H9 (cell line): ENCODE data around the gene ABCA1. TPM values are rescaled to one million over a fixed set of nuclear protein-coding genes. Genes with fewer than 3 reads are reported as not detected.
"Not testable (repeated sequence)": the region's sequence is repeated elsewhere in the genome, so short reads cannot be mapped to it uniquely, and the experiment has no call there.

Experiments used
- DNase-seq: peaks from one replicate; pipeline ENCODE4 v3.0.0-alpha.2; 2017
- H2AFZ ChIP-seq: one replicate; pipeline ENCODE4 v1.6.1; 2013; ENCODE audit warnings: mild to moderate bottlenecking, low read length, control low read depth, moderate library complexity
- H2AK5ac ChIP-seq: 2 replicates; pipeline ENCODE4 v1.6.1; 2013; ENCODE audit warnings: low read length, control low read depth, mixed read lengths; ENCODE audit not compliant: insufficient read length
- H2BK120ac ChIP-seq: one replicate; pipeline ENCODE4 v1.6.1; 2013; ENCODE audit warnings: low read depth, mild to moderate bottlenecking, low read length, control low read depth, inconsistent platforms; ENCODE audit not compliant: poor library complexity, severe bottlenecking
- H2BK12ac ChIP-seq: 2 replicates; pipeline ENCODE4 v1.6.1; 2013; ENCODE audit warnings: low read length, control low read depth, mixed read lengths, low read depth; ENCODE audit not compliant: insufficient read length
- H2BK15ac ChIP-seq: 2 replicates; pipeline ENCODE4 v1.6.1; 2013; ENCODE audit warnings: low read depth, low read length, control low read depth
- H2BK20ac ChIP-seq: one replicate; pipeline ENCODE4 v1.6.1; 2013; ENCODE audit warnings: low read depth, mild to moderate bottlenecking, low read length, control low read depth, inconsistent platforms; ENCODE audit not compliant: poor library complexity, severe bottlenecking
- H2BK5ac ChIP-seq: 2 replicates; pipeline ENCODE4 v1.6.1; 2013; ENCODE audit warnings: low read length, control low read depth, mixed read lengths; ENCODE audit not compliant: insufficient read length
- H3K14ac ChIP-seq: 2 replicates; pipeline ENCODE4 v1.6.1; 2013; ENCODE audit warnings: low read length, control low read depth; ENCODE audit not compliant: insufficient read depth
- H3K18ac ChIP-seq: 2 replicates; pipeline ENCODE4 v1.6.1; 2013; ENCODE audit warnings: low read depth, mild to moderate bottlenecking, mixed read lengths, low read length, control low read depth; ENCODE audit not compliant: insufficient read length
- H3K23ac ChIP-seq: 2 replicates; pipeline ENCODE4 v1.6.1; 2013; ENCODE audit warnings: low read length, control low read depth, mixed read lengths, low read depth; ENCODE audit not compliant: insufficient read length
- H3K23me2 ChIP-seq: 2 replicates; pipeline ENCODE4 v1.6.1; 2013; ENCODE audit warnings: low read depth, mild to moderate bottlenecking, mixed read lengths, low read length, control low read depth; ENCODE audit not compliant: insufficient read length, poor library complexity, severe bottlenecking
- H3K27ac ChIP-seq: 2 replicates; pipeline ENCODE4 v1.5.1; 2013; ENCODE audit warnings: low read length, control low read depth, mixed read lengths, low read depth; ENCODE audit not compliant: insufficient read length
- H3K27me3 ChIP-seq: 2 replicates; pipeline ENCODE4 v1.6.1; 2013; ENCODE audit warnings: low read length, control low read depth, inconsistent platforms; ENCODE audit not compliant: insufficient read depth
- H3K4ac ChIP-seq: 2 replicates; pipeline ENCODE4 v1.6.1; 2013; ENCODE audit warnings: low read depth, mild to moderate bottlenecking, control low read depth, inconsistent platforms, low read length, moderate library complexity
- H3K4me1 ChIP-seq: 2 replicates; pipeline ENCODE4 v1.6.1; 2013; ENCODE audit warnings: low read length, control low read depth, inconsistent platforms; ENCODE audit not compliant: insufficient read depth
- H3K4me2 ChIP-seq: 2 replicates; pipeline ENCODE4 v1.6.1; 2013; ENCODE audit warnings: low read length, control low read depth, mixed read lengths; ENCODE audit not compliant: insufficient read length, insufficient read depth
- H3K56ac ChIP-seq: 2 replicates; pipeline ENCODE4 v1.6.1; 2013; ENCODE audit warnings: low read depth, mild to moderate bottlenecking, mixed read lengths, low read length, control low read depth; ENCODE audit not compliant: insufficient read length
- H3K79me1 ChIP-seq: 2 replicates; pipeline ENCODE4 v1.6.1; 2013; ENCODE audit warnings: low read depth, mild to moderate bottlenecking, moderate library complexity, low read length, control low read depth, inconsistent platforms; ENCODE audit not compliant: insufficient read depth, poor library complexity, severe bottlenecking
- H3K79me2 ChIP-seq: 2 replicates; pipeline ENCODE4 v1.6.1; 2013; ENCODE audit warnings: low read length, control low read depth, inconsistent platforms; ENCODE audit not compliant: insufficient read depth
- H3K9ac ChIP-seq: 2 replicates; pipeline ENCODE4 v1.6.1; 2013; ENCODE audit warnings: low read length, control low read depth, mixed read lengths; ENCODE audit not compliant: insufficient read length; ENCODE audit errors: extremely low read depth
- H3K9me3 ChIP-seq: one replicate; pipeline ENCODE4 v1.6.1; 2013; ENCODE audit warnings: low read depth, low read length, inconsistent platforms; ENCODE audit not compliant: control insufficient read depth
- H3T11ph ChIP-seq: one replicate; pipeline ENCODE4 v1.6.1; 2013; ENCODE audit warnings: mild to moderate bottlenecking, low read length, control low read depth, inconsistent platforms
- H4K20me1 ChIP-seq: one replicate; pipeline ENCODE4 v1.6.1; 2013; ENCODE audit not compliant: control insufficient read depth, insufficient read length, insufficient read depth
- H4K5ac ChIP-seq: 2 replicates; pipeline ENCODE4 v1.6.1; 2013; ENCODE audit warnings: low read depth, mild to moderate bottlenecking, mixed read lengths, low read length, control low read depth; ENCODE audit not compliant: insufficient read length
- H4K8ac ChIP-seq: replicated peaks from 2 replicates; pipeline ENCODE4 v1.6.1; 2013; ENCODE audit warnings: low read length, control low read depth, mixed read lengths, low read depth; ENCODE audit not compliant: insufficient read length
- H4K91ac ChIP-seq: 2 replicates; pipeline ENCODE4 v1.6.1; 2013; ENCODE audit warnings: low read depth, mild to moderate bottlenecking, moderate library complexity, mixed read lengths, low read length, control low read depth; ENCODE audit not compliant: insufficient read length
- H3K27ac Mint-ChIP-seq, 3 experiments: 2 replicates in 2 of 3; 3 replicates in 1 of 3; pipeline ENCODE4 v1.8.0; 2020 to 2021; ENCODE audit warnings: mixed read lengths in 3 of 3, mild to moderate bottlenecking in 1 of 3, moderate library complexity in 1 of 3
- H3K27me3 Mint-ChIP-seq: 2 replicates; pipeline ENCODE4 v1.8.0; 2021; ENCODE audit warnings: low read depth, mild to moderate bottlenecking, moderate library complexity, mixed read lengths
- H3K36me3 Mint-ChIP-seq, 3 experiments: 2 replicates in 2 of 3; 3 replicates in 1 of 3; pipeline ENCODE4 v1.8.0; 2020 to 2021; ENCODE audit warnings: low read depth in 3 of 3, mixed read lengths in 3 of 3; ENCODE audit not compliant: insufficient read depth in 1 of 3
- H3K4me1 Mint-ChIP-seq, 2 experiments: 2 replicates each; pipeline ENCODE4 v1.8.0; 2020; ENCODE audit warnings: mixed read lengths in 2 of 2
- H3K4me3 Mint-ChIP-seq, 2 experiments: 2 replicates in 1 of 2; 3 replicates in 1 of 2; pipeline ENCODE4 v1.8.0; 2020 to 2021; ENCODE audit warnings: mild to moderate bottlenecking in 2 of 2, mixed read lengths in 2 of 2, moderate library complexity in 1 of 2
- H3K9me3 Mint-ChIP-seq, 2 experiments: 2 replicates in 1 of 2; 3 replicates in 1 of 2; pipeline ENCODE4 v1.8.0; 2020; ENCODE audit warnings: mild to moderate bottlenecking in 2 of 2, mixed read lengths in 2 of 2, moderate library complexity in 1 of 2
- CTCF ChIP-seq: fragments of 200-600 bp; sonication (generic); conservative IDR thresholded peaks from 3 replicates; pipeline ENCODE4 v1.8.0; 2021; ENCODE audit warnings: antibody characterized with exemption, mild to moderate bottlenecking
- WGBS: extraction: QIAGEN DNeasy Blood & Tissue Kit; methylation state at CpG from one replicate; pipeline ENCODE4 v1.1.7; 2013; ENCODE audit warnings: missing lambda C conversion rate, low lambda C conversion rate, mixed read lengths; ENCODE audit not compliant: insufficient read length; ENCODE audit errors: extremely low coverage; 5-methylcytosine and 5-hydroxymethylcytosine counted together
- total RNA-seq: library from RNA; stranded (reverse); gene quantifications from 2 replicates; pipeline ENCODE4 v1.2.1, GENCODE V29; 2021

The ABCA1 gene
- total RNA-seq, 1 experiment from 2014 or later: 16.6 TPM

- Mint-ChIP-seq H3K36me3 (no peaks in the 10 kb centered on the region), H3K4me3 (no peak overlapping the region), H3K27ac (peak overlapping the region in 2 of 3 experiments; percentile 25 to 81; a peak in 2 of 7 replicates), H3K4me1 (peaks cover 23 to 27% of the 10 kb centered on the region in 2 experiments), H3K9me3 (no peaks in the 10 kb centered on the region), H3K27me3 (peaks cover 3% of the 10 kb centered on the region; the same call in 1 of the 2 replicates)
- Histone ChIP-seq H2AK5ac (no peak overlapping the region), H4K8ac (no peak overlapping the region), H2BK15ac (no peak overlapping the region), H2AFZ (no peak overlapping the region), H3T11ph (no peak overlapping the region), H3K14ac (no peak overlapping the region), H2BK12ac (no peak overlapping the region), H3K27me3 (no peaks in the 10 kb centered on the region), H4K5ac (no peak overlapping the region), H2BK120ac (no peak overlapping the region), H3K27ac (no peak overlapping the region), H3K23ac (no peak overlapping the region), H3K79me2 (no peaks in the 10 kb centered on the region), H3K9ac (no peak overlapping the region), H4K91ac (no peak overlapping the region), H3K4me1 (peaks cover 5% of the 10 kb centered on the region; the same call in 1 of the 2 replicates), H3K23me2 (no peaks in the 10 kb centered on the region), H2BK20ac (no peak overlapping the region), H3K56ac (no peak overlapping the region), H2BK5ac (no peak overlapping the region), H4K20me1 (no peaks in the 10 kb centered on the region), H3K18ac (no peak overlapping the region), H3K9me3 (no peaks in the 10 kb centered on the region), H3K79me1 (no peaks in the 10 kb centered on the region), H3K4me2 (no peak overlapping the region), H3K4ac (no peak overlapping the region)
- no peak for TF ChIP-seq CTCF
- no CpG with 5 or more reads among the region's 2 CpGs for WGBS
- no peak for DNase-seq
Measured at GRCh38 chr9:104934691-104935500, 6.9 kb upstream of the ABCA1 start.

DNA sequence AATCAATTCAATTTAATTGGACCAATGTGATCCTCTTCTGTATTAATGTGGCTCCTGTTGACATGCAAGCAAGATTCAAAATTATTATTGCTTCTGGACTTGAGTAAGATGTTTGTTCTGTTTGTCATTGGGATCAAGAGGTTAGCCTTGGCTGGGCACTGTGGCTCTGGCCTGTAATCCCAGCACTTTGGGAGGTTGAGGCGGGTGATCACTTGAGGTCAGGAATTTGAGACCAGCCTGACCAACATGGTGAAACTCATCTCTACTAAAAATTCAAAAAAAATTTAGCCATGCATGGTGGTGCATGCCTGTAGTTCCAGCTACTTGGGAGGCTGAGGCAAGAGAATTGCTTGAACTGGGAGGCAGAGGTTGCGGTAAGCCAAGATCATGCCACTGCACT, 5.1 kb upstream of the ABCA1 start:
- H3K56ac ChIP-seq, DNase-seq, H2BK120ac ChIP-seq, H4K91ac ChIP-seq, H3K27me3 Mint-ChIP-seq, H2BK5ac ChIP-seq, H3K4me3 Mint-ChIP-seq, H3K14ac ChIP-seq, H2BK15ac ChIP-seq, H3K9ac ChIP-seq, H3K4me2 ChIP-seq, H3K4ac ChIP-seq, H3K4me1 ChIP-seq, H3K18ac ChIP-seq, H4K20me1 ChIP-seq, H3K9me3 Mint-ChIP-seq, H2AFZ ChIP-seq, H3K23ac ChIP-seq, H3K27me3 ChIP-seq, H4K5ac ChIP-seq, H4K8ac ChIP-seq, H3K79me2 ChIP-seq, H3K27ac Mint-ChIP-seq, H3K9me3 ChIP-seq, H2BK12ac ChIP-seq, H3K79me1 ChIP-seq, H2BK20ac ChIP-seq, H2AK5ac ChIP-seq, H3K36me3 Mint-ChIP-seq, H3T11ph ChIP-seq, H3K27ac ChIP-seq, H3K23me2 ChIP-seq: not testable (repeated sequence)
- WGBS: no CpG with 5 or more reads among the region's 2 CpGs
- H3K4me1 Mint-ChIP-seq: peaks cover 34 to 40% of the 10 kb centered on the region in 2 experiments
